Parietal lobe (tissue), 1 donor: ENCODE data around the gene MAPK9. TPM values are rescaled to one million over a fixed set of nuclear protein-coding genes. Genes with fewer than 3 reads are reported as not detected.

Experiments used
- total RNA-seq: library from RNA; depleted of rRNA; stranded (reverse); fragments of >200 nt; gene quantifications from one replicate; pipeline ENCODE4 v1.2.3, GENCODE V29; 2014

Gene MAPK9
- total RNA-seq, result 92.6 TPM

DNA sequence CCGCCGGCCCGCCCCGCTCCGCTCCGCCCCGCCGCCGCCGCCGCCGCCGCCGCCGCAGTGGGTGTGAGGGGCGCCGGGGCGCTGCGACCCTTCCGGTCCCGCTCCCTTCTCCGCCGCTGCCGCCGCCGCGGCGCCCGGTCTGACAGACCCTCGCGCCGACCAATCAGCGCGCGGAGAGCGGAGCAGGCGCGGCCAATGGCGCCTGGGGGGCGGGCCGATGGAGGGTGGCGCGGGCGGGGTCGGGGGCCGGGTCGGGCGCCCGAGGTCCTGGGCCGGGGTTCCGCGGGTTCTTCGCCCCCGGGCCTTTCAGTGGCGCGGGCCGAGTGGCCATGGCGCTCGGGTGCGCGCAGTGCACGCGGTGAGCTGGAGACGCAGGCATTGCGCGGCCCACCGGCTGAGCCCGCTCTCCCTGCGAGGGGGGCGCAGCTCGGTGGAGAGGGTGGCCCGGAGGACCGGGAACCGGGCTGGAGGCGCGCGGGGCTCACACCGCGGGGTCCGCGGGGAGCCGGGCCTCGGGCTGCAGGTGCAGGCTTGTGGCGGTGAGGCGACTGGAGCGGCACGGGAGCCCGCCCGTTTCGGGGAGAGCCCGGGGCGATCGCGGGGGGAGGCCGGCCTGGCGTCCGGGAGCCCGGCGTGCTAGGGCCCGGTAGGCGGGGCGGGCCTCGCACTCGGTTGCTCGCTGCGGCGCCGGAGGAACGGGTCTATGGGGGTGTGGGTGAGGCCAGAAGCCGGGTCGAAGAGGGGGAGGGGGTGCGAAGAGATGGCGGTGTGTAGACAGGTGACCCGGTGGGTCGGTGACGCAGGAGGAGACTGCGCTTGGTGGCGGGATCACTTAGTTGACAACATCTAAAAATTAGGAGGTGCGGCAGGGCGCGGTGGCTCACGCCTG, at the start of gene MAPK9:
Gene MAPK9, minus strand, starts transcription at position 141 of the 889 bp plus-strand sequence. CDS start 11,522 bp downstream, outside the sequence.

DNA sequence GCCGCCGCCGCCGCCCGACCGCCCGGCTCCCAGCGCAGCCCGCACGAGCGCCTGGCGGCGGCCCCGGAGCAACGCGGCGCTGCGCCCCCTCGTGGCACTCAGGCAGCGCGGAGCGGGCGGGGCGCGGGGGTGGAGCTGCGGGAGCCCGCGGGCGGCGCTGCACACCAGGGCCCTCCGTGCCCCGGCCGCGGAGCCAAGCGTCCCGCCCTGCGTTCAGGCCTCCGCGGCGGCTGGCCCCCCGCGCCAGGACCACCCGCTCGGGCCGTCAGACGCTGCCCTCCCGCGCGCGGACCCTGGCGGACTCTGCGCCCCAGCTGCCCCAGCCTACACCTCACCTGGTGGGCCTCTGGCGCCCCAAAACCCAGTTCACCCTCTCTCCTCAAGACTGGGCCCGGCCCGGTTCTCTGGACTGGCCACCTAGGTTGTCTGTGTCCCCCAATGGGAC, 82.7 kb downstream of the MAPK9 start, which contains the start of gene RASGEF1C:
Gene RASGEF1C, minus strand, starts transcription at position 75 of the 445 bp plus-strand sequence. CDS start 71,159 bp downstream, outside the sequence.

Other genes with a start within 250 kb of the MAPK9 start
- 191 TPM for gene RNF130, start 220.3 kb downstream of the MAPK9 start, total RNA-seq
- gene RASGEF1C, start 82.9 kb downstream of the MAPK9 start, total RNA-seq, result 33.8 TPM
- 18.5 TPM for gene GFPT2, start 61.3 kb upstream of the MAPK9 start, total RNA-seq
- gene CNOT6, start 202.3 kb upstream of the MAPK9 start, total RNA-seq, result 52.3 TPM